HT-29 (cell line): ENCODE data around the gene PTK7. TPM values are rescaled to one million over a fixed set of nuclear protein-coding genes. Genes with fewer than 3 reads are reported as not detected.
"Not testable (repeated sequence)": the region's sequence is repeated elsewhere in the genome, so short reads cannot be mapped to it uniquely, and the experiment has no call there.

ENCODE experiments used
- DNase-seq: peaks from one replicate; pipeline ENCODE4 v3.0.0-alpha.2; 2015; ENCODE audit warnings: low spot score
- total RNA-seq: library from RNA; depleted of rRNA; stranded (reverse); fragments of >200 nt; shearing (Covaris generic); gene quantifications from 2 replicates; pipeline ENCODE4 v1.2.3, GENCODE V29; 2014

Gene PTK7
- total RNA-seq, 1 experiment from 2014 or later = 56.3 TPM

- no peak for DNase-seq
These were observed 21.7 kb upstream of the PTK7 start for GRCh38 chr6:43054206-43054943.

- DNase-seq = no peak
These were observed 20.1 kb upstream of the PTK7 start for GRCh38 chr6:43055966-43056365.

GRCh38 chr6:43058531-43058930 lies 17.6 kb upstream of the PTK7 start:
- DNase-seq = no peak

- DNase-seq = peak; percentile 99
These were observed 16.7 kb upstream of the PTK7 start, which contains the start of the genes KLC4 and MRPL2 for GRCh38 chr6:43059168-43060033. TSS of gene KLC4 (plus strand) at chr6:43059631. CDS start at chr6:43061336, 1,705 bp downstream. TSS of gene MRPL2 (minus strand) at chr6:43059434. CDS start at chr6:43059381, 53 bp downstream.

GRCh38 chr6:43060034-43060754 lies 15.9 kb upstream of the PTK7 start:
- DNase-seq = peak; percentile 79

- no peak for DNase-seq
These were observed 15.1 kb upstream of the PTK7 start for GRCh38 chr6:43060755-43061633.

GRCh38 chr6:43061861-43062260 lies 14.3 kb upstream of the PTK7 start:
- DNase-seq = no peak

GRCh38 chr6:43062818-43063217 lies 13.3 kb upstream of the PTK7 start:
- no peak for DNase-seq

- DNase-seq = peak; percentile 54
These were observed 6.0 kb upstream of the PTK7 start for GRCh38 chr6:43070028-43070632.

- DNase-seq = no peak
These were observed 1.1 kb upstream of the PTK7 start for GRCh38 chr6:43074847-43075669.

GRCh38 chr6:43076464-43077332 lies 584 bp downstream of the PTK7 start:
- DNase-seq = no peak

- DNase-seq = no peak
These were observed 1.3 kb downstream of the PTK7 start for GRCh38 chr6:43077333-43077809.

GRCh38 chr6:43077981-43078511 lies 1.9 kb downstream of the PTK7 start:
- no peak for DNase-seq

- DNase-seq = no peak
These were observed 2.6 kb downstream of the PTK7 start for GRCh38 chr6:43078691-43079090.

- no peak for DNase-seq
These were observed 4.9 kb downstream of the PTK7 start for GRCh38 chr6:43081043-43081442.

- not testable (repeated sequence) for DNase-seq
These were observed 5.8 kb downstream of the PTK7 start for GRCh38 chr6:43081922-43082321.

GRCh38 chr6:43082806-43083655 lies 6.9 kb downstream of the PTK7 start:
- no peak for DNase-seq
